Measurements from ENCODE around the gene KIDINS220.

KIDINS220 gene

GRCh38 chr2:8836971-8837794, at the start of gene KIDINS220:
Gene KIDINS220 (minus strand): TSS chr2:8837613. CDS start chr2:8827093, 10,520 bp downstream.
- peak; percentile 63 for DNase-seq (ENCODE audit: low read depth, low spot score)

- DNase-seq (ENCODE audit: low read depth, low spot score): no peak
Observed at GRCh38 chr2:8886876-8887275, 49.5 kb upstream of the KIDINS220 start.

GRCh38 chr2:8886202-8886518, 48.7 kb upstream of the KIDINS220 start:
- no peak for DNase-seq (ENCODE audit: low read depth, low spot score)

GRCh38 chr2:8885449-8886201, 48.2 kb upstream of the KIDINS220 start:
- DNase-seq (ENCODE audit: low read depth, low spot score): no peak

- no peak for DNase-seq (ENCODE audit: low read depth, low spot score)
Observed at GRCh38 chr2:8884812-8885211, 47.4 kb upstream of the KIDINS220 start.

- no peak for DNase-seq (ENCODE audit: low read depth, low spot score)
Observed at GRCh38 chr2:8882094-8882493, 44.7 kb upstream of the KIDINS220 start.

- DNase-seq (ENCODE audit: low read depth, low spot score): no peak
Observed at GRCh38 chr2:8877894-8878293, 40.5 kb upstream of the KIDINS220 start.

GRCh38 chr2:8877332-8877731, 39.9 kb upstream of the KIDINS220 start:
- DNase-seq (ENCODE audit: low read depth, low spot score): no peak

GRCh38 chr2:8876628-8877027, 39.2 kb upstream of the KIDINS220 start:
- no peak for DNase-seq (ENCODE audit: low read depth, low spot score)

- DNase-seq (ENCODE audit: low read depth, low spot score): peak; percentile 44
Observed at GRCh38 chr2:8872821-8873432, 35.5 kb upstream of the KIDINS220 start.

- DNase-seq (ENCODE audit: low read depth, low spot score): no peak
Observed at GRCh38 chr2:8870441-8870840, 33.0 kb upstream of the KIDINS220 start.

- no peak for DNase-seq (ENCODE audit: low read depth, low spot score)
Observed at GRCh38 chr2:8867363-8867762, 29.9 kb upstream of the KIDINS220 start.

GRCh38 chr2:8863331-8863953, 26.0 kb upstream of the KIDINS220 start:
- DNase-seq (ENCODE audit: low read depth, low spot score): no peak

- no peak for DNase-seq (ENCODE audit: low read depth, low spot score)
Observed at GRCh38 chr2:8862230-8862629, 24.8 kb upstream of the KIDINS220 start.

GRCh38 chr2:8861797-8862196, 24.4 kb upstream of the KIDINS220 start:
- no peak for DNase-seq (ENCODE audit: low read depth, low spot score)

GRCh38 chr2:8860239-8860638, 22.8 kb upstream of the KIDINS220 start:
- DNase-seq (ENCODE audit: low read depth, low spot score): no peak

- DNase-seq (ENCODE audit: low read depth, low spot score): no peak
Observed at GRCh38 chr2:8858910-8859309, 21.5 kb upstream of the KIDINS220 start.

- DNase-seq (ENCODE audit: low read depth, low spot score): no peak
Observed at GRCh38 chr2:8858264-8858663, 20.9 kb upstream of the KIDINS220 start.

GRCh38 chr2:8857709-8858108, 20.3 kb upstream of the KIDINS220 start:
- no peak for DNase-seq (ENCODE audit: low read depth, low spot score)

- DNase-seq (ENCODE audit: low read depth, low spot score): no peak
Observed at GRCh38 chr2:8856176-8856575, 18.8 kb upstream of the KIDINS220 start.

GRCh38 chr2:8855010-8855409, 17.6 kb upstream of the KIDINS220 start:
- DNase-seq (ENCODE audit: low read depth, low spot score): no peak

GRCh38 chr2:8853426-8853825, 16.0 kb upstream of the KIDINS220 start:
- DNase-seq (ENCODE audit: low read depth, low spot score): no peak

All from smooth muscle cell of the brain vasculature (primary cell).